ENCODE data around the gene COX11.

The COX11 gene

GRCh38 chr17:54968262-54968987, at the start of gene COX11, which contains the start of gene STXBP4:
TSS of gene COX11 (minus strand) at chr17:54968654. CDS start at chr17:54968646, 8 bp downstream.
TSS of gene STXBP4 (plus strand) at chr17:54968765. CDS start at chr17:54986220, 17,455 bp downstream.
- DNase-seq = peak; percentile 87
- Mint-ChIP-seq H3K9me3 (peaks cover 3% of the 10 kb centered on the region), H3K36me3 (ENCODE audit: low read depth) (peaks cover 32% of the 10 kb centered on the region), H3K4me1 (peaks cover 22% of the 10 kb centered on the region), H3K27me3 (ENCODE audit: low read depth, poor library complexity) (no peaks in the 10 kb centered on the region), H3K27ac (no peak within 1 kb of the TSS), H3K4me3 (no peak within 1 kb of the TSS)
- no peak for TF ChIP-seq CTCF (IDR thresholded peaks at IDR 0.05)

- H3K27me3 Mint-ChIP-seq (ENCODE audit: low read depth, poor library complexity) = no peaks in the 10 kb centered on the region
- peak; percentile 36 for TF ChIP-seq CTCF (IDR thresholded peaks at IDR 0.05)
- no peaks in the 10 kb centered on the region for H3K4me1 Mint-ChIP-seq
- peaks cover 35% of the 10 kb centered on the region for H3K36me3 Mint-ChIP-seq (ENCODE audit: low read depth)
- DNase-seq = no peak
- no peak overlapping the region for H3K4me3 Mint-ChIP-seq
- no peaks in the 10 kb centered on the region for H3K9me3 Mint-ChIP-seq
- H3K27ac Mint-ChIP-seq = no peak overlapping the region
These were observed 37.1 kb upstream of the COX11 start for GRCh38 chr17:55005520-55005919.

- no peaks in the 10 kb centered on the region for H3K9me3 Mint-ChIP-seq
- no peaks in the 10 kb centered on the region for H3K4me1 Mint-ChIP-seq
- H3K27me3 Mint-ChIP-seq (ENCODE audit: low read depth, poor library complexity) = no peaks in the 10 kb centered on the region
- DNase-seq = no peak
- peak overlapping the region; percentile 61 for H3K27ac Mint-ChIP-seq
- H3K36me3 Mint-ChIP-seq (ENCODE audit: low read depth) = peaks cover 29% of the 10 kb centered on the region
- H3K4me3 Mint-ChIP-seq = no peak overlapping the region
- TF ChIP-seq CTCF (IDR thresholded peaks at IDR 0.05) = no peak
These were observed 36.0 kb upstream of the COX11 start for GRCh38 chr17:55004484-55004883.

- peaks cover 16% of the 10 kb centered on the region for H3K36me3 Mint-ChIP-seq (ENCODE audit: low read depth)
- no peak for DNase-seq
- no peaks in the 10 kb centered on the region for H3K27me3 Mint-ChIP-seq (ENCODE audit: low read depth, poor library complexity)
- no peak overlapping the region for H3K4me3 Mint-ChIP-seq
- H3K9me3 Mint-ChIP-seq = no peaks in the 10 kb centered on the region
- TF ChIP-seq CTCF (IDR thresholded peaks at IDR 0.05) = no peak
- no peak overlapping the region for H3K27ac Mint-ChIP-seq
- no peaks in the 10 kb centered on the region for H3K4me1 Mint-ChIP-seq
These were observed 34.0 kb upstream of the COX11 start for GRCh38 chr17:55002458-55002857.

GRCh38 chr17:54996441-54996840, 28.0 kb upstream of the COX11 start:
- no peak for DNase-seq
- Mint-ChIP-seq H3K9me3 (no peaks in the 10 kb centered on the region), H3K4me1 (no peaks in the 10 kb centered on the region), H3K27ac (no peak overlapping the region), H3K36me3 (ENCODE audit: low read depth) (peaks cover 6% of the 10 kb centered on the region), H3K4me3 (no peak overlapping the region), H3K27me3 (ENCODE audit: low read depth, poor library complexity) (no peaks in the 10 kb centered on the region)
- TF ChIP-seq CTCF (IDR thresholded peaks at IDR 0.05) = no peak
